Right lobe of liver (tissue), 4 donors: ENCODE data around the gene MYO1F.

Source experiments
- POLR2A ChIP-seq: fragments of 450-650 bp; IDR thresholded peaks from one replicate; pipeline ENCODE4 v1.6.1; 2017; ENCODE audit warnings: antibody characterized with exemption, mild to moderate bottlenecking
- TF ChIP-seq, protein P1 (sequence below), 4 donors: fragments of 200-600 bp in 3 of 4; fragments of 450-650 bp in 1 of 4; IDR thresholded peaks; one replicate each; pipeline versions ENCODE4 v1.5.1 to v1.8.0; 2016 to 2022; ENCODE audit warnings: antibody characterized with exemption in 4 of 4, mild to moderate bottlenecking in 2 of 4
- donor health status: DM: no; HTN: no; CAD: no.
- donor health status: DM: no; HTN: no; CAD: no.
- donor health status: DM: no; HTN: yes; CAD: no.

DNA sequence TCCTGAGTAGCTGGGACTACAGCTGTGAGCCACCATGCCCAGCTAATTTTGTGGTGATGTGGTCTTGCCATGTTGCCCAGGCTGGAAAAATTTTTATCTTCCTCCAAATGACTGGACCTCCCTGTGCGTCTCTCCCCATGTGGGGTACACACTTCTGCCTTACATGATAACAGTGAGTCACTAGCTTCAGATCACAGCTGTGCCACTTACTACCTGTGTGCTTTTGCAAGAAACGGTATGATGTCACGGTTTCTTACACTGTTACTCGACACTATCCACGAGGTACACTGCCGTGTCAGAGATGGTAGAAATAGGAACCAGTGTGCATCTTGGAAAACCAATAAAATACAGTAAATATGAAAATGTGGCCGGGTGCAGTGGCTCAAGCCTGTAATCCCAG lies 45.8 kb downstream of the MYO1F start:
- TF ChIP-seq, protein P1, sequence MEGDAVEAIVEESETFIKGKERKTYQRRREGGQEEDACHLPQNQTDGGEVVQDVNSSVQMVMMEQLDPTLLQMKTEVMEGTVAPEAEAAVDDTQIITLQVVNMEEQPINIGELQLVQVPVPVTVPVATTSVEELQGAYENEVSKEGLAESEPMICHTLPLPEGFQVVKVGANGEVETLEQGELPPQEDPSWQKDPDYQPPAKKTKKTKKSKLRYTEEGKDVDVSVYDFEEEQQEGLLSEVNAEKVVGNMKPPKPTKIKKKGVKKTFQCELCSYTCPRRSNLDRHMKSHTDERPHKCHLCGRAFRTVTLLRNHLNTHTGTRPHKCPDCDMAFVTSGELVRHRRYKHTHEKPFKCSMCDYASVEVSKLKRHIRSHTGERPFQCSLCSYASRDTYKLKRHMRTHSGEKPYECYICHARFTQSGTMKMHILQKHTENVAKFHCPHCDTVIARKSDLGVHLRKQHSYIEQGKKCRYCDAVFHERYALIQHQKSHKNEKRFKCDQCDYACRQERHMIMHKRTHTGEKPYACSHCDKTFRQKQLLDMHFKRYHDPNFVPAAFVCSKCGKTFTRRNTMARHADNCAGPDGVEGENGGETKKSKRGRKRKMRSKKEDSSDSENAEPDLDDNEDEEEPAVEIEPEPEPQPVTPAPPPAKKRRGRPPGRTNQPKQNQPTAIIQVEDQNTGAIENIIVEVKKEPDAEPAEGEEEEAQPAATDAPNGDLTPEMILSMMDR (IDR thresholded peaks at IDR 0.05) = no peak
- no peak for TF ChIP-seq POLR2A
